Measurements from ENCODE around the gene CAPN10. TPM values are rescaled to one million over a fixed set of nuclear protein-coding genes. Genes with fewer than 3 reads are reported as not detected.
A peak's percentile ranks its signal among the peaks of the same experiment; 100 is the strongest.

CAPN10 gene
- total RNA-seq, 1 donor from 2014 or later, result 27.8 TPM

DNA sequence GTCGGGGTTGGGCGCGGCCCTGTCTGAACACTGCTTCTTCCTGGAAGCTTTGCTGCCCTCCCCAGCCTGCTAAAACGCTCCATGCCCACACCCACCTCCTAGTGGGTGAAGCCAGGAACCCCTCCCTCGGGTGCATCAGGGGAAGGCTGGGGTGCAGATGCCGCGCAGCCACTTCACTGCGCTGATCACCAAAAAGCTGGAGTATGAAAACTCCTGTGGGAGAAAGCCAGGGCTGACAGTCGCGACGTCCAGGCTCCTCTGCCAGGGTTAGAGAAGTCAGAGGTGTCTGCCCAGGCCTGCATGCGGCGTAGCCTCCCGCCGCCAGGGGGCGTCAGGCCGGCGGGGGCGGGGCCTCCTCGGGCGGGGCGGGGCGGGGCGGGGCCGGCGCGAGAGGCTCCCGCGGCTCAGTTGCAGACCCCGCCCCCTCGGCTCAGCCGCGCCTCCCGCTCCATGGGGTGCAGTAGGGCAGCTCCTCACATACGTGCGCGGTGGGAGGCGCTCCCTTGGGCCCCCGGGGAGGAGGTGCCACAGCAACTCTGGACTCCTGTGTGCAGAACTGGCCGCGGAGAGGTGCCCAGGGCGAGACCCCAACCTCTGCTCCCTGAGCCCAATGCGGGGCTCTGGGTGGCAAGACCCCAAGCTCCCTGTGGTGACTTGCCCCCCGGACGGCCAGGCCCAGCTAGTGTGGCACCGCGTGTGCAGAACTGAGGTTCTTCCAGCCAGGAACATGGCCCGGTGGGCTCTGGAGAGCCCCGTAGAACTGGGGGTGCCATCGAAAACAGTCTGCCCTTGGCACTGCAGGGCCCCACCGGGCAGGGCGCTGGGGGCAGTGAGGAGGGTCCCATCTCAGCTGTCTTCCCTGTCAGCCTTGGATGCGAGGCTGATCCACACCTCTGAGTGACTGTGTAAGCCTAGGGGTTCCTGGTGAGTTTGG lies 20.1 kb upstream of the CAPN10 start:
- Histone ChIP-seq H3K27me3 (no peaks in the 10 kb centered on the region), H3K27ac (peak overlapping the region; percentile 91 to 96), H3K36me3 (no peaks in the 10 kb centered on the region), H3K4me1 (peaks cover 16 to 32% of the 10 kb centered on the region in 2 donors), H3K9me3 (no peaks in the 10 kb centered on the region), H3K4me3 (peak overlapping the region; percentile 71 to 85)
- peak; percentile 84 to 97 for DNase-seq (ENCODE audit: low spot score in 2 of 2)
- intact Hi-C loops (cut with DNase I), result loop anchor here (2.0 to 10.0 kb wide), 7 partner anchors 114 to 1164 kb away; partner anchors contain the start of genes HDAC4, PASK, SNED1 and STK25
- TF ChIP-seq, protein P1, sequence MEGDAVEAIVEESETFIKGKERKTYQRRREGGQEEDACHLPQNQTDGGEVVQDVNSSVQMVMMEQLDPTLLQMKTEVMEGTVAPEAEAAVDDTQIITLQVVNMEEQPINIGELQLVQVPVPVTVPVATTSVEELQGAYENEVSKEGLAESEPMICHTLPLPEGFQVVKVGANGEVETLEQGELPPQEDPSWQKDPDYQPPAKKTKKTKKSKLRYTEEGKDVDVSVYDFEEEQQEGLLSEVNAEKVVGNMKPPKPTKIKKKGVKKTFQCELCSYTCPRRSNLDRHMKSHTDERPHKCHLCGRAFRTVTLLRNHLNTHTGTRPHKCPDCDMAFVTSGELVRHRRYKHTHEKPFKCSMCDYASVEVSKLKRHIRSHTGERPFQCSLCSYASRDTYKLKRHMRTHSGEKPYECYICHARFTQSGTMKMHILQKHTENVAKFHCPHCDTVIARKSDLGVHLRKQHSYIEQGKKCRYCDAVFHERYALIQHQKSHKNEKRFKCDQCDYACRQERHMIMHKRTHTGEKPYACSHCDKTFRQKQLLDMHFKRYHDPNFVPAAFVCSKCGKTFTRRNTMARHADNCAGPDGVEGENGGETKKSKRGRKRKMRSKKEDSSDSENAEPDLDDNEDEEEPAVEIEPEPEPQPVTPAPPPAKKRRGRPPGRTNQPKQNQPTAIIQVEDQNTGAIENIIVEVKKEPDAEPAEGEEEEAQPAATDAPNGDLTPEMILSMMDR (IDR thresholded peaks at IDR 0.05), result peak; percentile 59 to 76 (median 71)

GRCh38 chr2:240567137-240567871 lies 19.2 kb upstream of the CAPN10 start:
- TF ChIP-seq, protein P1 (IDR thresholded peaks at IDR 0.05), result no peak
- Histone ChIP-seq H3K27ac (peak overlapping the region; percentile 91 to 96), H3K36me3 (no peaks in the 10 kb centered on the region), H3K4me3 (peak overlapping the region; percentile 71 to 85), H3K4me1 (peaks cover 14 to 31% of the 10 kb centered on the region in 2 donors), H3K9me3 (no peaks in the 10 kb centered on the region), H3K27me3 (no peaks in the 10 kb centered on the region)
- peak in 1 of 2 donors; percentile 69 for DNase-seq (ENCODE audit: low spot score in 2 of 2)
- intact Hi-C loops (cut with DNase I), result loop anchor here (2.0 to 10.0 kb wide), 7 partner anchors 115 to 1165 kb away; partner anchors contain the start of genes HDAC4, PASK, SNED1 and STK25

DNA sequence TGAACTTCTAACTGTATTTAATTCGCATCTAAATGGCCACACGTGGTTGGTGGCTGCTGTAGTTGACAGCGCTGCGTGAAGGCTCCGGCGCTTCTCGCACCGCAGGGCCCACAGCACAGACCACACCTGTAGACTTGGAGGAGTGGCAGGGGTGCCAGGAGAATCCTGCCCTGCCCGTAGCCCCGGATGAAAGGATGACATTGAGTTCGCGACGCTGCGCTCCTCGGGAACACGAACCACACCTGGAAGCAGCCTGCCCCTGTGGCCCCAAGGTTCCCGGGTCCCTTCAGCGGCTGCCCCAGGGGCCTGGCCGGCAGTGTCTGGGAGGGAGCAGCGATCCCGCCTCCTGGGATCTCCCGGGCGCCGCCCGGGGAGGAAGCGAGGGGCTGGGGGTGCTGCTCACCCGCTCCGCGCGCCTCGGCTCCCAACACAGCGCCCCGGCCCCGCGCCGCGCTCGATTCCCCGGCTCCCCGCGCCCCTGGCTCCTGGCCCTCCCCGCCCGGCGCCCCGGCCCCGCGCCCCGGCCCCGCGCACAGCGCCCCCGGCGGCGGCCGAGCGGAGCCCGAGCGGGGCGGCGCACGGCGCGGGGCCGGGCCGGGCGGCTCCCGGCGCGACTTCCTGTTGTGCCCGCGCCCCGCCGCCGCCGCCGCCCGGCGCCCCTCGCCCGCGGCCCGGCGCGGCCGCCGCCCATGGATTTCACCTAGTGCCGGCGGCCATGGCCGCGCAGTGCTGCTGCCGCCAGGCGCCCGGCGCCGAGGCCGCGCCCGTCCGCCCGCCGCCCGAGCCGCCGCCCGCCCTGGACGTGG lies 18.5 kb upstream of the CAPN10 start, which contains the start of gene RNPEPL1:
RNPEPL1 (plus strand) TSS at position 613 of the 806 bp plus-strand sequence; CDS start at position 716, 103 bp downstream.
- peaks cover 6 to 7% of the 10 kb centered on the region in 2 donors for H3K36me3 ChIP-seq
- no peaks in the 10 kb centered on the region for H3K9me3 ChIP-seq
- DNase-seq (ENCODE audit: low spot score in 2 of 2), result peak in 1 of 2 donors; percentile 65
- peaks cover 14 to 31% of the 10 kb centered on the region in 2 donors for H3K4me1 ChIP-seq
- TF ChIP-seq, protein P1 (IDR thresholded peaks at IDR 0.05), result no peak
- peak within 1 kb of the TSS; percentile 77 to 91 for H3K4me3 ChIP-seq
- intact Hi-C loops (cut with DNase I), result loop anchor here (1.0 to 10.0 kb wide), 9 partner anchors 8 to 1166 kb away; partner anchors contain the start of genes CAPN10, DUSP28, HDAC4 and PASK
- no peaks in the 10 kb centered on the region for H3K27me3 ChIP-seq
- peak within 1 kb of the TSS; percentile 91 to 96 for H3K27ac ChIP-seq

DNA sequence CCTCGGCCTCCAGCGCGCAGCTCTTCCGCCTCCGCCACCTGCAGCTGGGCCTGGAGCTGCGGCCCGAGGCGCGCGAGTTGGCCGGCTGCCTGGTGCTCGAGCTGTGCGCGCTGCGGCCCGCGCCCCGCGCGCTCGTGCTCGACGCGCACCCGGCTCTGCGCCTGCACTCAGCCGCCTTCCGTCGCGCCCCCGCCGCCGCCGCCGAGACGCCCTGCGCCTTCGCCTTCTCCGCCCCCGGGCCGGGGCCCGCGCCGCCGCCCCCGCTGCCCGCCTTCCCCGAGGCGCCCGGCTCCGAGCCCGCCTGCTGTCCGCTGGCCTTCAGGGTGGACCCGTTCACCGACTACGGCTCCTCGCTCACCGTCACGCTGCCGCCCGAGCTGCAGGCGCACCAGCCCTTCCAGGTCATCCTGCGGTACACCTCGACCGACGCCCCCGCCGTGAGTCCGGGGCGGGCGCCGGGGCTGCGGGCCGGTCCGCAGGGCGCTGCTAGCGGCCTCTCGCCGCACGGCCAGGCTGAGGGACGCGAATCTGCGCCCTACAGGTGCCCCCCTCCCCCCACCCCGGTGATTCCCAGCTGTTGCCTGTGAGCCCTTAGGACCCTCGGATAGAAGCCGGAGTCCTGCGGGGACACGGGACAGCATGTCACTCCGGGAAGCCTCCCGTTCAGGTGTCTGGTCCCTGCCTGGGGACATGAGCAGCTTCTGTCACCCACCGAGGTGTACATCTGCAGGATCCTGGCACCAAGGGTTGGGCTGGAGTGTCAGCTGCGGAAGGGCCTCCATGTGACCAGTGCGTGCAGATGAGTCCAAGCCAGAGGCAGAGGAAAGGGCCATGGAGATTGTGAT lies 17.6 kb upstream of the CAPN10 start:
- peak overlapping the region; percentile 71 to 73 for H3K27ac ChIP-seq
- H3K27me3 ChIP-seq, result no peaks in the 10 kb centered on the region
- peak overlapping the region; percentile 77 to 91 for H3K4me3 ChIP-seq
- H3K4me1 ChIP-seq, result peaks cover 14 to 31% of the 10 kb centered on the region in 2 donors
- H3K36me3 ChIP-seq, result peaks cover 10 to 13% of the 10 kb centered on the region in 2 donors
- DNase-seq (ENCODE audit: low spot score in 2 of 2), result peak in 1 of 2 donors; percentile 76
- H3K9me3 ChIP-seq, result no peaks in the 10 kb centered on the region
- intact Hi-C loops (cut with DNase I), result loop anchor here (1.0 to 10.0 kb wide), 8 partner anchors 9 to 1167 kb away; partner anchors contain the start of genes CAPN10, DUSP28, HDAC4 and PASK
- TF ChIP-seq, protein P1 (IDR thresholded peaks at IDR 0.05), result no peak
